ENCODE results near the gene AGGF1.
"Not testable (repeated sequence)": the region's sequence is repeated elsewhere in the genome, so short reads cannot be mapped to it uniquely, and the experiment has no call there.

AGGF1 gene

DNA sequence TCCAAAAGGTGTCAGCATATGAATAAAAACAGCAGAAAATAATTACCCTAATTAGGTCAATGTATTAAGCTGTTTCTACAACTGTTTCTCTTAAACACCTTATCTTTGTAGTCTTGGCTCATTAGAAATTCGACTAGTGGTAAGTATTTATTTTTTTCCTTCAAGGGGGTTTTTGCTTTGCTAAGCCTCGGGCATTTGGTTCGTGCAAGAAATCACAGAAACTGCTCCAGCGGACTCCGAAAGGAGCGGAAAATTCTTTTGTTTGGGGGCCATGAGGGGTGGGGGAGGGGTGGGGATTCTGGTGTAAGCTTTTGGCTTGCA, 56.1 kb downstream of the AGGF1 start:
- DNase-seq (ENCODE audit: low spot score) = no peak

DNA sequence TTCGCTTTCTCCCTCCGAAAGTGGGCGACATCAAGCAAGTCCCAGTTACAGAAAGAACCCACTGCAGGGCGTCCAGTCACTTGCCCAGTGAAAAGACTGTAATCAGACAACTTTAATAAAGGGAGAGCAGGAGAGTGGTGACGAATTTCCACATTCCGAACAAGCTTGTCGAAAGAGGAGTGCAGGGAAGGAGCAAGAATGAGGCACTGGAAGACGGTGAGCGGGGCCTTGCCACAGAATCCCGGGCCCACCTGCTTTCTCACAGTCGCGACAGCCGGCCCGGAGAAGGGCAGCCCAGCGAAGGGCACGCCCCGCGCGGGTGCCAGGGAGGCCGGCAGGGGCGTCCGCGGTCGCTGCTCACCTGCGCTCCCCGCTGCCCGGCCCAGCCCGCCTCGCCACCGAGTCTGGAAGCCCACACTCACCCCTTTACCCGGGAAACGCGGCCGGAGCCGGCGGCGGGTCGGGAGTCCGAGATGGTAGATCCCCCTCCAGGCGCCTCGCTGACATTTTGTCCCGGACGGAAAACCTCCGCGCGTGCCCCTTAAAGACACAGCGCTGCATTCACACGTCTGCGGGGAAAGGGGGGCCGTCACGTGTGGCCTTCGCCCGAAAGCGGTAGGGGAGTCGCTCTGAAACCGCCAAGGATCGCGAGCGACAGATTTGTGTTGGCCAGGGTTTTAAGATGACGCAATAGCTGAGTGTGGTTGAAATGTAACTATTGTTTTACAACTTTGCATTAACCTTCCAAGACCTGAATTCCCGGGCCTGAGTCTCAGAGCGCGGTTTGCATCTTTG, 56.7 kb downstream of the AGGF1 start, which contains the start of gene ZBED3:
Gene ZBED3 (minus strand): TSS at position 597 of the 795 bp plus-strand sequence. CDS start 9,407 bp downstream, outside the sequence.
- DNase-seq (ENCODE audit: low spot score) = peak; percentile 89

DNA sequence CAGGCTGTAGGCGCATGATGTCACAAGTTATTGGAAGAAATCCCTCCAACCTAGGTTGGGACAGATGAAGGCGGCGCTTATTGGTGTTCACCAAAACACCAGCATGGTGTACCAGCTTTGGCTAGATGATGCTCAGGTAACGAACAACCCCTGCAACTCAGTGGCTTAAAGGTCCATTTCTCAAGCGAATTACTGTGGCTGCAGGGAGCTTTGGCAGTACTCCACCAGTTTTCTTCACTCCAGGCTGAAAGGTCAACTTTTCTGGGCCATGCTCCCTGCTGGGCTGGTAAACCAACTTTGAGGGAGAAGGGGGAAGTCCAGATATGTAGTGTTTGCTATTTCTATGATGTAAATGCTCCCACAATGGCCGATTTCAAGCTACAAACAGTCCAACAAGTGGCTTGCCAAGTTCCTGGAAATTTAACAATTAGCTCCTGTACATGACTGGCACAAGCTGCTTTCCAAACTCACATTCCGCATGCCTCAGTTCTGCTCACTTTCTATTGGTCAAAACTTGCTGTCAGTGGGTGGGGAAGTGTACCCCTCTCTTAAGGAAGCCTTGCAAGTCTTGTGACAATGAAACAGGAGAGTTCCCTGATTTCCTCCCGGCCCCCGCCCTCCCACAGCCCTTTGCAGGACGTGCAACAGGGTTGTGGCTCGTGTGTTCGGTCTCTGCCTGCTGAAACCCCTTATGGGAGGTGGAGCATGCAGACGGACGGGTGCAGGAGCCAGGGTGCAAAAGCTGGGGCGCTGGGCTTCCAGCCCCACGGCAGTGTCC, 57.5 kb downstream of the AGGF1 start:
- peak; percentile 7 for DNase-seq (ENCODE audit: low spot score)

DNA sequence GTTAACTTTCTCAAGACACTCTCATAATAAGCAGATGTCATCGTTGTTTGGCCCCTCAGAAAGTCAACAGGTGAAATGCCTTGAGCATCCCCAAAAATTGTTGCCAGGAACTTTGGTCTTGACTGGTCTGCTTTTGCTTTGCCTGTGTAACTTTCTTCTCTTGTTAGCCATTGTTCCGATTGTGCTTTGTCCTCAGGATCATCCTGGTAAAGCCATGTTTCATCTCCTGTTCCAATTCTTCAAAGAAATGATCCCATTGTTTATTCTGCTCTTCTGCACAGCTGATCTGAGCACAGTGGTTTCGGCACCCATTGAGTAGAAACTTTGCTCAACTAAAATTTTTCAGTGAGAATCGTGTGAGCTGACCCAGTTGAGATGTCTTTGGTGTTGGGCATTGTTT, 65.0 kb downstream of the AGGF1 start:
- DNase-seq (ENCODE audit: low spot score) = no peak

DNA sequence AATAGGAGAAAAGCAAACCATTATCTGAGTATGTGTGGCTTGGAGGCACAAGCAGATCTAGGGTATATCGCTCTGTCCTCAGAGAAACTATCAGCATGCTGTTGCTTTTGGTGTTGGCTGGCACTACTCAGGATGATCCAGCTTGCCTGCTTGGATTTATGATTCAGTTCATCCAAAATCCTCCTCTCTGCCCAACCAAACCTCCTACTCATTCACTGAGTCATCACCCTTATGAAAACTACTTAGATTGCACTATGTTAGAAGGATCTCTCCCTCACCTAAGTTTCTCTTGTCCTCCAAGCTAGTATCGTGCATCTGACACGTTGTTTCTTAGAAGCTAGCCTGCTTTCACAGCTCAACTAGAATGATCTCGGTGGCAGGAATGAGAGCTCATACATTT, 71.1 kb downstream of the AGGF1 start:
- no peak for DNase-seq (ENCODE audit: low spot score)

DNA sequence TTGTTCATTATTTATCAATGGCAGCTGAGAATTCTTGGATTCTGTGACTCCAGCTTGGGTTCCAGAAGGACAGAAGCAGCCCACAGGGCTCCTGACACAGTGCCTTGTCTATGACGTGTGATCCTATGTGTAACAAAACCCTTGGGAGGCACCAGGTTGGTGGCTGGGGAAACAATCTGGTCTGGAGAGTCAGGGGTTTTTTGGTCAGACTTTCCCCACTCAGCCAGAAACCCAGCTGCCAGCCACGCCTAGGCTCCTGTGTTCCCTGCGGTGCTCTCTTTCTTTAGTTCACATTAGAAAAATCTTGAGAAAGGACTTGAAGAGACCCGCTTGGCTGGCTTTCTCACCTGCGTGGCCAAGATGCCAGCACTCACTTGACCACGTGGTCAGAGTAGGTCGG, 72.3 kb downstream of the AGGF1 start:
- no peak for DNase-seq (ENCODE audit: low spot score)

DNA sequence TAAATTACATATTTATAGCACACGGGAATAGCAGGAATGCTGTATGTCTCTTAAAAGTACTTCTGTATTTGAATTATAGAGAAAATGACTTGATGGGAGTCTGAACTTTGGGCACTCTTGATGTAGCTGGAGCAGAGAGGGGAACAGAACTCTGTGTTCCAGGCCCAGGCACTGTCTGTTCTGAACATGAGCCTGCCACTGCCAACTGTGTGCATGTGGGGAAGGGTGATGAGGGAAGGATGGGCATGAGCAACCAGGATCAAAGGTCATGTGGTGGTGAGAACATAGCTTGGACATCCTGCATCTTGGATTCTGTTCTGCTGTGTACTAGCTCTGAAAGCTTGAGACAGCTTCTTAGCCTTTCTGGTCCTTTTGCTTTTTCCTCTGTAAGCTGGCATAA, 73.3 kb downstream of the AGGF1 start:
- no peak for DNase-seq (ENCODE audit: low spot score)

DNA sequence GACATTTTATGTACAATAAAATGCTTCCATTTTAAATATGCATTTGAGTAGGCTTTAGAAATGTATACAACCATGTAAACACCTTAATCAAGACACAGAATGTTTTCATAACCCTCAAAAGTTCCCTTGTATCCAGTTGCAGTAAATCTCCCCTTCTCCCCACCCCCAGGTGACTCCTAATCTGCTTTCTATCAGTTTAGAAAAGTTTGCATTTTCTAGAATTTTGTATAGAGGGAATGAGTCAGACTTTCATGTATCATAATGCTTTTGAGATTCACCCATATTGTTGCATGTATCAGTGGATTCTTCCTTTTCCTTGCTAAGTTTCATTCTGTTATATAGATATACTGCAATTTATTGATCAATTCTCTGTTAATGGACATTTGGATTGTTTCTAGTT, 74.6 kb downstream of the AGGF1 start:
- DNase-seq (ENCODE audit: low spot score) = no peak

DNA sequence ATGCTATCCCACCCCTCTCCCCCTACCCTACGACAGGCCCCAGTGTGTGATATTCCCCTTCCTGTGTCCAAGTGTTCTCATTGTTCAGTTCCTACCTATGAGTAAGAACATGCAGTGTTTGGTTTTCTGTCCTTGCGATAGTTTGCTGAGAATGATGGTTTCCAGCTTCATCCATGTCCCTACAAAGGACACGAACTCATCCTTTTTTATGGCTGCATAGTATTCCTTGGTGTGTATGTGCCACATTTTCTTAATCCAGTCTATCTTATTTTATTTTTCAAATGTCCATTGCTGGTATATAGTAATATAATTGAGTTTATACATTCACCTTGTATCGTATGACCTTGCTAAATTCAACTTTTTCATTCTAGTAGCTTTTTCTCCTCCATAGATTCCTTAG, 76.8 kb downstream of the AGGF1 start:
- DNase-seq (ENCODE audit: low spot score) = not testable (repeated sequence)

Small RNAs within 50 kb of the gene (small RNA-seq; reads per million reads assigned to genes)
- 25.0 to 132 reads per million in 2 experiments for gene SNORA47
